HG02678 (cell line): ENCODE data around the gene KDM4B.

Experiments
- ATAC-seq: cut with Tn5 transposase; IDR thresholded peaks from one replicate; pipeline ENCODE4 v1.9.1; 2021; ENCODE audit warnings: mild to moderate bottlenecking, moderate library complexity; ENCODE audit not compliant: unreplicated experiment

The KDM4B gene

DNA sequence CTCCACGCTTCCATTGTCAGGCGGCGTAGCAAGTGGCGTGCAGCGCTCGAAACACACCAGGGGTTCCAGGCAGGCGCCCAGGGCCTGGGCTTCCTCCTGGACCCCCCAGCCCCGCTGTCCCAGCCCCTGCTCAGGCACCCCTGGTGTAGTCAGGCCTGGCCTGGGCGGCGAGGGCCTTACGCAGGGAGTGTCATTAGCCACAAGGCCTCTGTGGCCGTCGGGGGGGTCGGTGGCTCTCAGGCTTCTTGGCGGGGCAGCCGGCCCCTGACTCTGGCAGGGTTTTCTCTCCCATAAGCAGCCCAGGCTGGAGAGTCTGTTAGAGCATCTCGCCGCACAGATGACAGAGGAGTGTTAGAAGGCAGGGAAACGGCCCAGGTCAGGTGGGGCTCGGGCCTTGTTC lies 116.7 kb downstream of the KDM4B start:
- ATAC-seq = no peak

DNA sequence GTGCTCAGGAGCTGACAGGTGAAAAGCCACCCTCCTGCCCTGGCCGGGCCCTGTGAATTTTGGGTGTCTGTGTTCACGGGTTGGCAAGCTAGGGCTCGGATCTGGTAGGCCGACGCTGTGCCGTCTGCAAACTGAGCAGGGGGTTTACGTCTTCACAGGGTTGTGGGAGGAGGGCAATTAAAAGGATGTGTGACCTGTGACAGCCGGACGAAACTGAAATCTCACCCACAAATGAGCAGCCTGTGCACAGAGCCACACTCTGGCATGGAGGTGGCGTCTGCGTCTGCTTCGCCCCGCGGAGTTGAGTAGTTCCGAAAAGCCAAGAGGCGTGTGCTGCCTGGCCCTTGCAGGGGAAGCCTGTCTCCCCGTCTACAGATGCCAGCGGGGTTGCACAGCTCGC lies 117.3 kb downstream of the KDM4B start:
- ATAC-seq = no peak

GRCh38 chr19:5086725-5087439 lies 118.0 kb downstream of the KDM4B start:
- no peak for ATAC-seq

GRCh38 chr19:5089283-5089682 lies 120.4 kb downstream of the KDM4B start:
- ATAC-seq = no peak

DNA sequence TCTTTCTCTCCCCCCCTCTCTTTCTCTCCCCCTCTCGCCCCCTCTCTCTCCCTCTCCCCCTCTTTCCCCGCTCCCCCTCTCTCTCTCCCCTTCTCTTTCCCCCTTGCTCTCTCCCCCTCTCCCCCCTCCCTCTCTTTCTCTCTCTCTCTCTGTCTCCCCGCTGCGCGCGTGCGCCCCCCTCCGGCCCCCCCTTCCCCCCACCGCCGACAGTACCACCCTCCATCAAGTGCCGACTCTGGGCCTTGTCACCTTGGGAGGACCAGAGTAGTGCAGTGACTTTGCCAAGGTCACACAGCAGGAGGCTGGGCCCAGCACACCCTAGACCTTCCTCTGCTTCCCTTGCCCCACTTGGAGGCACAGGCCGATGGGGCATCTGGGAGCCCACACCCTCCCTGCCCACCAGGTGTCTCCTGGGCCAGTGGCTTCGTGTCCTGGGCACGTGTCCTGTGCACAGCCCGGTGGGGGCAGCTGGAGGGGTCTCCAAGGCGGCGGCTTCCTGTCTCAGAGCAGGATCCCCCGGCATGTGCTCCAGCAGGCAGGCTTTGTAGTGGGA lies 121.6 kb downstream of the KDM4B start:
- no peak for ATAC-seq

GRCh38 chr19:5091018-5091683 lies 122.2 kb downstream of the KDM4B start:
- ATAC-seq = no peak

GRCh38 chr19:5091684-5092480 lies 123.0 kb downstream of the KDM4B start:
- no peak for ATAC-seq

GRCh38 chr19:5092481-5092843 lies 123.5 kb downstream of the KDM4B start:
- ATAC-seq = no peak

DNA sequence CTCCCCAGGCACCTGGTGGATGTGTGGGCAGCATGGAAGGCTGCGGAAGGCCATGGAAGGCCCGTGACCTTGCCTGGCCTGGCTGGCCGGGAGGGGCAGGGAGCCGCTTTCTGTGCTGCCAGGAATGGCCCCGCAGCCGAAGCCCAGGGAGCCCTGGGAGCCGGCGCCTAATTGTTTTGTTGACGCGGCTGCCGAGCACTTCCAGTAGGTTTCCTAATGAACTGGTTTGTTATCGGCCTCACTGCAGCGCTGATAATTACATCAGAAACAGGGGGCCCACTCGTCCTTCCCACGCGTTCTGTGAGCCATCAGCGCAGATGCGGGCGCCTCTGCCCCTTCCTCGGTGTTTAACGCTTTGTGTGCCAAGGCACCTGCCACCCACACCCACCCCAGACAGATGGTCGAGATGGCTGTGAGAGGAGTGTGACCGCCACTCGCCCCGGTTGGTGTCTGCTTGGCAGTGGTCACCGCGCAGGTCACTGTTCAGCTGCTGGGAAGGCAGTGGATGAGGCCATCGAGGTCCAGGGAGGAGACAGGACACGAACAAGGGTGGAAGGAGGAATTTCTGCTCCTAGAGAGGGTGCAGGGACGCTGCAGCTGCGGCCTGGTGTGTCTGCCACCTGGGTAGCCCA lies 124.5 kb downstream of the KDM4B start:
- no peak for ATAC-seq

DNA sequence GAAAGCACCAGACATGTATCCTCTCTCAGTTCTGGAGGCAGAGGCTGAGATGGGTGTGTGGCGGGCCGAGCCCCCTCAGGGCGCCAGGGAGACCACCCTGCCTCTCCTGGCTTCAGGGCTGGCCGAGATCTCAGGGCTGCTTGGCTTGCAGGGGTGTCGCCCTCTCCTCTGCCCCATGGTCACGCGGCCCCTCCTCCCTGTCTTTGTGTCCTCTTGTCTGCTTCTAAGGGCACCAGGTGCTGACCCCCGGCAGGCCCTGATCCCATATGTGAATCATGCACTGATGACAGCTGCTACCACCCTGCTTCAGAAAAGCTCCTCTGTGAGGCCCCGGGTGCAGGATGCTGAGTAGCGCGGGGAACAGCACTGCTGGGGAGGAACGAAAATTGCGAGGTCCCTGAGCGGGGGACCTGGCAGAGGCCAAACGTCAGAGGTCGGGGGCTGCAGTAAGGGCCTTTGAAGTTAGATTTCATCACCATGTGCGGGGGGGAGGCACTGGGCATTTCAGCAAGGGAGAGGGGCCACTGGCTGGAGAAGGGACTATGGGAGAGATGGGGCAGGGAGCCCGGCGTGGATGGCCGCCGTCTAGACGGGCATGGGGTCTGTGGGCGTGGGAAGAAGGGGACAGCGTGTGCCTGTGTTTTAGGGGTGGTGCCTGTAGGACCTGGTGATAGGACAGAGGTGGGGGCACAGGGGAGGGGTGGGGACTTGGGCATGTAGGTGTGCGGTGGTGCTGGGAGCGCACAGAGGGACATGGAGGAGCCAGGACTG lies 125.2 kb downstream of the KDM4B start:
- no peak for ATAC-seq

- no peak for ATAC-seq
These were observed 126.1 kb downstream of the KDM4B start for GRCh38 chr19:5094768-5095567.

GRCh38 chr19:5095568-5095850 lies 126.6 kb downstream of the KDM4B start:
- ATAC-seq = no peak

DNA sequence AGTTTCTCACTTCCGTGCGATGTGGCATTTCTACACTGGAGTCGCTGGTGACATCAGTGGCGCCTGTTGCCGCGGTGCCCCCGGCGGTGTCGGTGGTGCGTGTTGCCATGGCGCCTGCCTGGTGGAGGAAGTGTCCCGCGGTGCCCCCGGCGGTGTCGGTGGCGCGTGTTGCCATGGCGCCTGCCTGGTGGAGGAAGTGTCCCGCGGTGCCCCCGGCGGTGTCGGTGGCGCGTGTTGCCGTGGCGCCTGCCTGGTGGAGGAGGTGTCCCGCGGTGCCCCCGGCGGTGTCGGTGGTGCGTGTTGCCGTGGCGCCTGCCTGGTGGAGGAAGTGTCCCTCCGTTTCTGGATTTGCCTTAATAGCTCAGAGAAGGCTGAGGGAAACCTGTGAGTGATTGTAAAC lies 127.6 kb downstream of the KDM4B start:
- no peak for ATAC-seq

DNA sequence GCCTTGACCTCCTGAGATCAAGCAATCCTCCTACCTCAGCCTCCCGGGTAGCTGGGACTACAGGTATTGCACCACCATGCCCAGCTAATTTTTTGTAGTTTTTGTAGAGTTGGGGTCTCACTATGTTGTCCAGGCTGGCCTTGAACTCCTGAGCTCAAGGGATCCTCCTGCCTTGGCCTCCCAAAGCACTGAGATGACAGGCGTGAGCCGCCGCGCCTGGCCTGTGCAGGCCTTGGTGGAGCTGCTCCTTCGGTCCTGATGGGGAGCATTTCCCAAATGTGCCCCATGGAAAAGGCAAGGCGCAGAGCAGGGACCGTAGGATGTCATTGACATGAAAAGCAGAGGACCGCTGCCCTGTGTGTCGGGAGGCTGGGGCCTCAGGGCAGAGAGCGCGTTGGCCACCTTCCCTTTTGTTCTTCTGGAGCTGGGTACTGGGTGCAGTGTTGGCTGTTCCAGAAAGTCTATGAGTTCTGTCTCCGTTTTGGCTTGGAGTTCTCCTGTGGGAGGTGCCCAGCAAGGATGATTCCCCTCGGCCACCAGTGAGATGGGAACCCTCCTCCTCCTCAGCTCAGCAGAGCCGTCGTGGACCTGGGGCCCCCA lies 128.5 kb downstream of the KDM4B start:
- no peak for ATAC-seq

GRCh38 chr19:5097959-5098623 lies 129.2 kb downstream of the KDM4B start:
- no peak for ATAC-seq

DNA sequence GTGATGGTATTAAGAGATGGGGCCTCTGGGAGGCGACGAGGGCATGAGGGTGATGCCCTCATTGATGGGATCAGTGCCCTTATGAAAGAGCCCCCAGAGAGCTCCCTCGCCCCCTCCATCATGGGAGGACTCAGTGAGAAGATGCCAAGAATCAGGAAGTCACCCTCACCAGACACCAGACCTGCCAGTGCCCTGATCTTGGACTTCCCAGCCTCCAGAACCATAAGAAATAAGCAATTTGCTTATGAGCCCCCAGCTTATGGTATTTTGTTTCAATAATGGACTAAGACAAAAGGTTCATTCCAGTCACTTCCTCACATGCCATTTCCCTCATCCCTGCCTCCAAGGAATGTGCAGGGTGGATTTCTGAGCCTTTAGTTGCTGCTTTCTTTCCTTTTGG lies 129.7 kb downstream of the KDM4B start:
- ATAC-seq = no peak

DNA sequence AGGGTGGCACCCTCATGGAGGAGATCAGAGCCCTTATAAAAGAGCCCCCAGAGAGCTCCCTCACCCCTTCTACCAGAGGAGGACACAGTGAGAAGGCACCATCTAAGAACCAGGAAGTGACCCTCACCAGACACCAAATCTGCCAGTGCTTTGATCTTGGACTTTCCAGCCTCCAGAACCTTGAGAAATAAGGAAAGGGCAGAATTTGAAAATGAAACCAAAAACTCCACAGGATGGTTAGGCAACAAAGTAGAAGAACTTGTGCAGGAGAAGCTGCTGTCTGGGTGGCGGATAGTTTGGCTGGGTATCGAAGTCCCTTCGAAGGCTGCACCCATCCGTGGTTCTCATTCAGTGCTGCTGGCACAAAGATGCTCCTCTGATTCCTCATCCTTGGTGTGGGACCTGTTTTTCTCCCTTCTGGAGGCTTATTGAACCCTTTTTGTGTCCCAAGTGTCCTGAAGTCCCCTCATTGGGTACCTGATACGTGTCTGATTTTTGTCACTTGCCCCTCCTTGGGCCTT lies 130.8 kb downstream of the KDM4B start:
- no peak for ATAC-seq

DNA sequence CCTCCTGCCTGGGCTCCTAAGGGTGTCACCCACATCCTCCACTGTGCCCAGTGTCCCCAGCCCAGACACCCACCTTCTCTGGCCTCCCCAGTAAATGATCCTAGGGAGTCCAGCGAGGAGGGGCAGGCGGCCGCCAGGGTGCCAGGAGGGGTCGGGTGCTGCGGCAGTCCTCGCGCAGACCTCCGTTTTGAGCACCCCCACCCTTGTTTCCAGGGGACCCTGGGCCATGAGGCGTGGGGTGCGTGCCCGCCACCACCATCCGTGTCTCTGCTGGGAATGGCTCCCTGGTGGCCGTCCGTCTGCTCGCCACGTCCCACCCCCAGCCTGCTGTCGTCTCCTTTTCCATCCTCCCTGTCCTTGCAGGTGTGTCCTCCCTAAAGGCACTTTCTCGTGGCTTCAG lies 133.0 kb downstream of the KDM4B start:
- no peak for ATAC-seq

GRCh38 chr19:5102520-5102919 lies 133.6 kb downstream of the KDM4B start:
- ATAC-seq = no peak
